Astrocyte of the spinal cord (primary cell): ENCODE results near the gene ATP8B3.
A peak's percentile ranks its signal among the peaks of the same experiment; 100 is the strongest.

Experiments used
- DNase-seq: peaks from one replicate; pipeline ENCODE4 v3.0.0; 2011; ENCODE audit warnings: low read depth, low spot score
- H3K4me3 ChIP-seq: 2 replicates; pipeline ENCODE4 v1.5.1; 2011; ENCODE audit warnings: low read depth, mild to moderate bottlenecking, low read length, moderate library complexity
- in situ Hi-C: cut with HindIII; loops from 2 replicates; pipeline ENCODE4 v1.10.0; 2017; ENCODE audit warnings: low sequenced_read_pairs
- TF ChIP-seq, protein P1 (sequence below): IDR thresholded peaks from 2 replicates; pipeline ENCODE4 v1.5.1; 2012; ENCODE audit warnings: low read depth, mild to moderate bottlenecking, low read length, inconsistent platforms

The ATP8B3 gene

DNA sequence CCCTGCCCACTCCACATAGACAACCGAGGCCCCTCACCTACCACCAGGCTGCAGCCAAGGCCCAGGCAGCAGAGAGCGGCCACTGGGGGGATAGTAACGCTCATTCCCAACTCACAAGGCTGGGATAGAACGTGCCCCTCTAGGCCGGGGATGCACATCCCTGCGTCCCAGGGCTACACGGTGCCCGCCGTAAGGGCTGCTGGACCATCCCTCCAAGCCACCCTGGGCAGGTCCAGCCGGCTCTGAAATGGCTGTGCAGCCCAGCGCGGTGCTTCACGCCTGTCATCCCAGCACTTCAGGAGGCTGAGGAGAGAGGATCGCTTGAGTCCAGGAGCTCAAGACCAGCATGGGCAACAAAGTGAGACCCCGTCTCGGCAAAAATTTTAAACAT lies 33.0 kb upstream of the ATP8B3 start:
- no peak overlapping the region for H3K4me3 ChIP-seq
- in situ Hi-C loops, result no loop called here

DNA sequence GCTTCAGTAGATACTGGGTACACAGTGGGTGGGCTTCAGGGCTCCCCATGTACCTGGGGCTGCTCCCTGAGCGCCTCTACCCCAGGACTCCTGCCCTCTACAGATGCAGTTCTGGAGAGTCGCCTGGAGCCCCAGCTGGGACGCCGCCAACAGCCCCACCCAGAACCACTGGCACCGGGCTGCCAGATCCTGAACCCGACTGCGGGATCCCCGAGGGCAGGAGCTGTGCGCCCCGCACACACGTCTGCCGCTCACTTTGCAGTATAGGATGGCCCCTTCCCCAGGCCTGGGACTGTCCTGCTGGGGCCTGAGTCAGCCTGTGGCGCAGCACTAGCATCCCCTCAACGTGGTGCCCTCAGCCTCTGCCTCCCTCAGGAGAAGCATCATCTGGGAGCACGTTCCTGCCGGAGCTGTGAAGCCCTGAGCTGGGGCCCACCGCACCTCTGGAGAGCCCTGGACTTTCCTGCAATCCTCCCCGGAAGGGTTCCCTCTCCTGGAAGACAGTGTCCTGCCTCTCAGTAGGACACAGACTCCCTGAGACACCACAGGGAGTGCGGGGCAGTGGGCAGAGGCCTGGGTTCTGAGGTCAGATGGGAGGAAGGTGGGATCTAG lies 32.5 kb upstream of the ATP8B3 start:
- TF ChIP-seq, protein P1, sequence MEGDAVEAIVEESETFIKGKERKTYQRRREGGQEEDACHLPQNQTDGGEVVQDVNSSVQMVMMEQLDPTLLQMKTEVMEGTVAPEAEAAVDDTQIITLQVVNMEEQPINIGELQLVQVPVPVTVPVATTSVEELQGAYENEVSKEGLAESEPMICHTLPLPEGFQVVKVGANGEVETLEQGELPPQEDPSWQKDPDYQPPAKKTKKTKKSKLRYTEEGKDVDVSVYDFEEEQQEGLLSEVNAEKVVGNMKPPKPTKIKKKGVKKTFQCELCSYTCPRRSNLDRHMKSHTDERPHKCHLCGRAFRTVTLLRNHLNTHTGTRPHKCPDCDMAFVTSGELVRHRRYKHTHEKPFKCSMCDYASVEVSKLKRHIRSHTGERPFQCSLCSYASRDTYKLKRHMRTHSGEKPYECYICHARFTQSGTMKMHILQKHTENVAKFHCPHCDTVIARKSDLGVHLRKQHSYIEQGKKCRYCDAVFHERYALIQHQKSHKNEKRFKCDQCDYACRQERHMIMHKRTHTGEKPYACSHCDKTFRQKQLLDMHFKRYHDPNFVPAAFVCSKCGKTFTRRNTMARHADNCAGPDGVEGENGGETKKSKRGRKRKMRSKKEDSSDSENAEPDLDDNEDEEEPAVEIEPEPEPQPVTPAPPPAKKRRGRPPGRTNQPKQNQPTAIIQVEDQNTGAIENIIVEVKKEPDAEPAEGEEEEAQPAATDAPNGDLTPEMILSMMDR, result no peak
- in situ Hi-C loops, result no loop called here
- no peak for DNase-seq
- no peak overlapping the region for H3K4me3 ChIP-seq

More for the DNA sequence above, 33.0 kb upstream of the ATP8B3 start:
- TF ChIP-seq, protein P1, result no peak
- no peak for DNase-seq

DNA sequence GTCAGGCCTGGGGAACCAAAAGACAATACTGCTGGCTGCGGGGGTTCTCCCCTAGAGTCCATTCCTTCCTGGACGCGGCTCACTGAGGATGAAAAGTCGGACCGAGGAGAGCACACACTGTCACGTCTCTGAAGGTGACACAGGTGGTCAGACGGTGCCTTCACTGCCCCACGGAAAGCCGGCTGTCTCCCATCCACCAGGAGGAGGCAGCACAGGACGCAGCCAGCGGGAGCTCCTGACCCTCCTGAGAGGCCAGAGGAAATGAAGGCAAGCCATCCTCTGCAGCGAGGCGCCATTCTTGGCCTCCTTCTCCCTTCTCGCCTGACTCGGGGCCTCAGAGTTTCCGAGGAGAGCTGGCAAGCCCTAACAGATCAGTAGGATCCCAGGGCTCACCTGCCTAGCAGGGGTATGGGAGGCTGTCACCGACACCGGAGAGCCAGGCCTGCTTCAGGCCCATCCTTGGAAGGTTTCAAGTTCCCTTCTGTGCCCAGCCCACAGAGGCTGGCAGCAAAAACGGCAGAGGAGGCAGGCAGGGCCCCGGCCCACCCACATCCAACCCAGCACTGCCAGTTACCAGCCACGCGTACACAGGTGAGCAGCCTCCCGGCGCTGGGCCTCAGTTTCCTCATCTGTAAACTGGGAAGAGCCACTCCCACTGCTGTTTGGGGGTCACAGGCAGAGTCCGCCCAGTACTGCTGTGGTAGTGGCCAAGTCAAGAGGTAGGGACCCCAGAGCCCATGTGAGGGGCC lies 31.7 kb upstream of the ATP8B3 start:
- TF ChIP-seq, protein P1, result peak; percentile 6
- no peak overlapping the region for H3K4me3 ChIP-seq
- no peak for DNase-seq
- in situ Hi-C loops, result no loop called here

DNA sequence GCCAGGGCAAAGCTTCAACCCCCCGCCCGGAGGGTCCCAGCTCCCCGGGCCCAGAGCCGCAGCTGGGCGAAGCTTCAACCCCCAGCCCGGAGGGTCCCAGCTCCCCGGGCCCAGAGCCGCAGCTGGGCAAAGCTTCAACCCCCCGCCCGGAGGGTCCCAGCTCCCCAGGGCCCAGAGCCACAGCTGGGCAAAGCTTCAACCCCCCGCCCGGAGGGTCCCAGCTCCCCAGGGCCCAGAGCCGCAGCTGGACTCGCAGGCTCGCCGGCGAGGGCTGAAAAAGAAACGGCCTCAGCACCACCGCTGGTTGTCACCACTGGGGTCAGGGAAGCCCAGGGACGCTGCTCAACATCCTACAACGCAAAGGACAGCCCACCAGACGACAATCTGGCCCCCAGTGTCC lies 31.0 kb upstream of the ATP8B3 start:
- DNase-seq, result no peak
- TF ChIP-seq, protein P1, result no peak
- no peak overlapping the region for H3K4me3 ChIP-seq
- in situ Hi-C loops, result no loop called here

DNA sequence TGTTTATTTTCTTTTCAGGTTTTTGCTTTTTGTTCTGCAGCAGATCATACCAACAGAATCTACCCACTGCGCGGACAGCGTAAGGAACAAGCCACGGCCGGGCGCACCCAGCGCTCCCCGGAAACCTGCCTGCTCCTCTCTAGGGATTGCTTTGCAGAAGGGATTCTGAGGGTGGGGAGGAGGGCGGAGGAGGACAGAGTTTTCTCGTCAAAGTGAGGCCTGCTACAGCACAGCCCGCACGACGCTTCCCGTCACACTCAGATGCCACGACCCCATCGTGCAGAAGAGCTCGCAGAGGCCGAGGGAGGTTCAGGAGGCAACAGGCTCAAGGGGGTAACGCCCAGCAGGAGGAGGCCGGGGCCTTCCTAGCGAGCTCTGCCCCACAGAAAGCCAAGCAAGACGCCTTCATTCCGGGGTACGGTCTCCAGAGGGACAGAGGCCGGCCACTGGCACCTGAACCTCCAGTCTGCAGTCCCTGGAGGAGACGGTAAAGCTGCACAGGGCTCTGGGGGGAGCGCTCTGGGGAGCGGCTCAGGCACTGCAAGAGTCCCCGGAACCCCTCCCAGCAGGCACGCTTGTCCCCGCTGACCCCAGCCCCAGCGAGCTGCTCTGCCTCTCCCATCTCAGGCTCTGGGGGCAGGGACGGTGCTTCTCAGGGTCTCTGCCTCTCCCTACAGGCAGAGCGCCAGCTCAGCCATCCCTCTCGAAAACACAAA lies 29.3 kb upstream of the ATP8B3 start:
- TF ChIP-seq, protein P1, result no peak
- no peak overlapping the region for H3K4me3 ChIP-seq
- in situ Hi-C loops, result no loop called here
- DNase-seq, result no peak

DNA sequence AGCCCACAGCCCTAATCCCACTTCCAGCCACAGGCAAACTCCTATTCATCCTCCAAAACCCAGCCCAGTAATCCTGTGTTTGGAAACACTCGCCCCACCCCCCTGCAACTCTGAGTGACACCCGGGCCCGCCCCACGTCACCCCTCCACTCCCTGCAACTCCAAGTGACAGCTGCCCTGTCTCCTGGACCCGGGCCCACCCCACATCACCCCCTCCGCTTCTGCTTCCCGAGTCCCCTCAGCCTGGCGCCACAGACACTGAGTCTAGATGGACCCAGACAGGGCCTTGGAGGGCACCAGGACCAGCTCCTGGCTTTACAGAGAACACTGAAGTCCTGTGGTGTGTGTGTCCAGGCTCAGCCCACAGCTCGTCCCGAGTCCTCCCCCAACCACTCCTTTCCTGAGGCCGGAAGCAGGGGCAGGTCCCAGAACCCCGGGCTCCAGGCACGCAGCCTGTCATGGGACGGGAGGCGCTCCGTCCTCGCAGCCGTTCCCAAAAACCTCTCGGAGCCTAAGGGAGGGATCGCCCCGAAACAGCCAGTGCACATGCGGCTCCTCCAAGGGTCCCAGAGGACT lies 28.6 kb upstream of the ATP8B3 start:
- TF ChIP-seq, protein P1, result no peak
- in situ Hi-C loops, result no loop called here
- no peak overlapping the region for H3K4me3 ChIP-seq
- DNase-seq, result no peak
